Mammary epithelial cell (primary cell): ENCODE results near the gene IL26.

Experiments
- EZH2 ChIP-seq: IDR thresholded peaks from 2 replicates; pipeline ENCODE4 v1.6.1; 2012; ENCODE audit warnings: low read length, inconsistent platforms, borderline replicate concordance
- TF ChIP-seq, protein P1 (sequence below), 2 donors: IDR thresholded peaks in 1 of 2; conservative IDR thresholded peaks in 1 of 2; 2 replicates each; pipeline ENCODE4 v1.5.1; 2011 to 2012; ENCODE audit warnings: inconsistent platforms in 2 of 2, low read length in 2 of 2, mild to moderate bottlenecking in 2 of 2, control low read depth in 1 of 2, low read depth in 1 of 2; ENCODE audit not compliant: insufficient read depth in 1 of 2; ENCODE audit errors: extremely low read depth in 1 of 2

DNA sequence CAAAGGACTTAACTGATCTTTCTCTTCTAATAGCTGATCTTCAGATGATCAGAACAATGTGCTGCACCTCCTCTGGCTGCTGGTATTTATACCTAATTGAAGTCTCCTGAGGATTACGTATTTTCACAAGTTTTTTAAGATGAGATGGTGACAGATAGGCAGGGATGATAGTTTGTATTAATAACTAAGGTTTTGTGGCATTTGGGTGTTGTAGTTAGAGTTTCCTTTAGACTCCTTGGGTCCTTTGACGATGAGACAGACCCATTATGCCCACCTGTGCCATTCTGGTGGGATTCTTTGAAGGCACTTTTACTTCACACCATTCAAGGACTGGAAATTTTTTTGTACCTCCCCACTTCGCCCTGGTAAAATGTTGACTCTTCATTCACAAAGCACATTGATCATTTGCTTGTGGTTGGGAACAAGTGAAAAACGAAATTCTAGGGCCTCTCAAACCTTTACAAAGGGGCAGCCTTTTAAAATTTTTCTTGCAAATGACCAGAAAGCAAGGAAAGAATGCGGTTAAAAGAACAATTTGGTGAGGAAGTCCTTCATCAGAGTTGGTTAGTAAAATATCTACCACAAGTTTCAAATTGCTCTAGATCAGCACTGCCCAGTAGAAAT lies 65.8 kb downstream of the IL26 start, which contains the start of gene IFNG:
- TF ChIP-seq, protein P1, sequence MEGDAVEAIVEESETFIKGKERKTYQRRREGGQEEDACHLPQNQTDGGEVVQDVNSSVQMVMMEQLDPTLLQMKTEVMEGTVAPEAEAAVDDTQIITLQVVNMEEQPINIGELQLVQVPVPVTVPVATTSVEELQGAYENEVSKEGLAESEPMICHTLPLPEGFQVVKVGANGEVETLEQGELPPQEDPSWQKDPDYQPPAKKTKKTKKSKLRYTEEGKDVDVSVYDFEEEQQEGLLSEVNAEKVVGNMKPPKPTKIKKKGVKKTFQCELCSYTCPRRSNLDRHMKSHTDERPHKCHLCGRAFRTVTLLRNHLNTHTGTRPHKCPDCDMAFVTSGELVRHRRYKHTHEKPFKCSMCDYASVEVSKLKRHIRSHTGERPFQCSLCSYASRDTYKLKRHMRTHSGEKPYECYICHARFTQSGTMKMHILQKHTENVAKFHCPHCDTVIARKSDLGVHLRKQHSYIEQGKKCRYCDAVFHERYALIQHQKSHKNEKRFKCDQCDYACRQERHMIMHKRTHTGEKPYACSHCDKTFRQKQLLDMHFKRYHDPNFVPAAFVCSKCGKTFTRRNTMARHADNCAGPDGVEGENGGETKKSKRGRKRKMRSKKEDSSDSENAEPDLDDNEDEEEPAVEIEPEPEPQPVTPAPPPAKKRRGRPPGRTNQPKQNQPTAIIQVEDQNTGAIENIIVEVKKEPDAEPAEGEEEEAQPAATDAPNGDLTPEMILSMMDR (conservative IDR thresholded peaks at IDR 0.05 in 1 of 2, IDR thresholded peaks at IDR 0.05 in 1 of 2; ENCODE audit: extremely low read depth in 1 of 2, insufficient read depth in 1 of 2, low read depth in 1 of 2, low read length in 2 of 2) = no peak
- TF ChIP-seq EZH2 = no peak
